Dedifferentiated amniotic fluid mesenchymal stem cell (primary cell): ENCODE measurements around the gene ENOSF1.

Experiments
- DNase-seq: peaks from one replicate; pipeline ENCODE4 v3.0.0-alpha.2; 2016; ENCODE audit errors: extremely low spot score

ENOSF1 gene

DNA sequence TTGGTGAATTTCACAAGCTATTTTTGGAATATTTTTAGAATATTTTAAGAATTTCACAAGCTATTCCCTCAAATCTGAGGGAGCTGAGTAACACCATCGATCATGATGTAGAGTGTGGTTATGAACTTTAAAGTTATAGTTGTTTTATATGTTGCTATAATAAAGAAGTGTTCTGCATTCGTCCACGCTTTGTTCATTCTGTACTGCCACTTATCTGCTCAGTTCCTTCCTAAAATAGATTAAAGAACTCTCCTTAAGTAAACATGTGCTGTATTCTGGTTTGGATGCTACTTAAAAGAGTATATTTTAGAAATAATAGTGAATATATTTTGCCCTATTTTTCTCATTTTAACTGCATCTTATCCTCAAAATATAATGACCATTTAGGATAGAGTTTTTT, 39.1 kb downstream of the ENOSF1 start:
- DNase-seq: no peak

DNA sequence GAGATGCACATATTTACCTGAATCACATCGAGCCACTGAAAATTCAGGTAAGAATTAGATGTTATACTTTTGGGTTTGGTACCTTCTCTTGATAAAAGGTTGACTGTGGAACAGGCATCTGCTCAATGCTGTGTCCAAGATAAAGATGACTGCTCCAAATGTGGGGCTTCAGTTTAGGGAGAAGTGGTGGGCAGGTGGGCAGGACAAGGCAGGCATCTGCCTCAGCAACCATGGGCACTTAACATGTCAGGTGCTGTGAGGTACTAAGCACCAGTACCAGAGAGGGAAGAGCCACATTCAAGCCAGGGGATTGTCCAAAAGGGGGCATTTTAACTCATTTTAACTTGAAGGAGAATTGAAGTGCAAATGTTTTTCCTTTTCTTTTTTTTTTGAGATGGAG, 41.0 kb downstream of the ENOSF1 start:
- DNase-seq: no peak

DNA sequence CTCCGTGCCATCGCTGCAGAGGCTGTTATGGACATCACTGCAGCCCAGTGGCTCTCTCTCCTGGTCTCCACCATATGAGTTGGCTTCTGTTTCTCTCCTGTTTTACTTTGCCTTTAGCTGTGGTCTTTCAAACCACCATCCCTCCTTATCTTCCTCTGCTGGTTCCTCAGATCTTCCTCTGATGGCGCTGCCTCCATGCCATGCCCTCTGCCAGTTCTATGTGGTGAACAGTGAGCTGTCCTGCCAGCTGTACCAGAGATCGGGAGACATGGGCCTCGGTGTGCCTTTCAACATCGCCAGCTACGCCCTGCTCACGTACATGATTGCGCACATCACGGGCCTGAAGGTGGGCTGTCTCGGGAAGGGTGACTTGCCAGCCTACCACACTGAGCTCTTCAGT, 41.9 kb downstream of the ENOSF1 start:
- DNase-seq: no peak

DNA sequence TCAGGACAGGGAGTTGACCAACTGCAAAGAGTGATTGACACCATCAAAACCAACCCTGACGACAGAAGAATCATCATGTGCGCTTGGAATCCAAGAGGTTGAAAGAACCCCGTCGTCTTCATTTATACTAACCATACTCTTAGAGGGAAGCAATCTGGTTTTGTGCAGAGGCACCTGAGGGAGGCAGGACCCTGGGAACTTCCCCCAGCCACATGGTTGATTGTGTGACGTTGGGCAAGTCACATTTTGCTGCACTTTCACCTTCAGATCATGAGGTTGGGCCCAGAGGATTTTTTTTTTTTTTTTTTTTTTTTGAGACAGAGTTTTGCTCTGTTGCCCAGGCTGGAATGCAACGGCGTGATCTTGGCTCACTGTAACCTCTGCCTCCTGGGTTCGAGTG, 43.4 kb downstream of the ENOSF1 start:
- no peak for DNase-seq

DNA sequence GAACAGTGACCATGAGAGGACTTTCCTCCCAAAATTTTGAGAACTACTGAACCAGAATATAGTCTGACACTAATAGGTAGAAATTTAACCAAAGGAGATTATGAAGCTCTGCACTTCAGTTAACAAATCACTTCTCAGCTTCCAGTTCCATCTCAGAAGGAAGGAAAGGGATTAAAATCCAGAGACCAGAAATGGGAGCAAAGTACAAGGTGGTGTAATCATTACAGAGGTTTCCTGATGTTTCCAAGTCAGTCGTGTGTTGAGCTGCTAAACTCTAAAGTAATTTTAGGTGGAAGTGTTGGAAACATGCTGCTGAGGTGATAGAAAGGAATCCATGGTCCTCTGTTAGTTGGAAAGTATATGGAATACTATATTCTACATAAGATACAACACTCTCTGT, 44.2 kb downstream of the ENOSF1 start:
- DNase-seq: no peak

DNA sequence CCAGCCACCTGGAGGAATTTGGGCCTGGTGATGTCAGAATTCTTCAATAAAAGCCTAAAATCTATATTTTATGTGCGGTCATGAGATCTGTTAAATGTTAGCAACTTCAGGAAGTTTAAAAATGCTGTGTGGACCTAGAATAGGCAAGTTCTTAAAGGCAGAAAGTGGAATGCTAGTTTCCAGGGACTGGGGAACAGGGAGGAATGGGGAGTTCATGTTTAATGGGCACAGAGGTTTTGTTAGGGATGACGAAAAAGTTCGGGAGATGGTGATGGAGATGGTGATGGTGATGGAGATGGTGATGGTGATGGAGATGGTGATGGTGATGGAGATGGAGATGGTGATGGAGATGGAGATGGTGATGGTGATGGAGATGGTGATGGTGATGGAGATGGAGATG, 45.8 kb downstream of the ENOSF1 start:
- no peak for DNase-seq

DNA sequence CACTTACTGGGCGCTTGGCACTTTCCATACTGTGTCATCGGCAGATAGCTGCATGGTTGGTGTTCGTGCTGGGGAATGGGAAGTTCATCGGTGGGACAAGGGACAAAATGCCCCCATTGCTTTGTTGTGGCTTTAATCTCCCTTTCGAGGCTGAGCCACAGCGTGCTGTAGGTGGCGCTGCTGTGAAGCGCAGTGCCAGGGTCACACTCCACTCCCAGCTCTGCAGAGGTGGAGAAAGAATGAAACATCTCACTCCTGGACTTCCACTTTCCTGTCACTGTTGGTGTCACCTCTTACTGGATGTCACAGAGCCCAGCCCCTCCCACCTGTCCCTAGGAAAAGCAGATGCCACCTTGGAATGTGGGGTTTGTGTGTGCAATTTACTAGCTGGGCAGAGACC, 46.3 kb downstream of the ENOSF1 start:
- DNase-seq: no peak

DNA sequence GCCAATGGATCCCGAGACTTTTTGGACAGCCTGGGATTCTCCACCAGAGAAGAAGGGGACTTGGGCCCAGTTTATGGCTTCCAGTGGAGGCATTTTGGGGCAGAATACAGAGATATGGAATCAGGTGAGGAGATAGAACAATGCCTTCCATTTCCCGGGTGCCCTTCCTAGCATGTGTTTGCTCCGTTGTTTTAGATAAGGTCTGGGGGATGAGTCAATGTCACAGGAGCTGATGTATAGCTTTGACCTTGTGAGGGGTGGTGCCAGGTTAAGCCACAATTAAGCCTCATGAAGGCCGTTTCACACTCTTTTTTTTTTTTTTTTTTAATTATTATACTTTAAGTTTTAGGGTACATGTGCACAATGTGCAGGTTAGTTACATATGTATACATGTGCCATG, 50.2 kb downstream of the ENOSF1 start:
- no peak for DNase-seq

DNA sequence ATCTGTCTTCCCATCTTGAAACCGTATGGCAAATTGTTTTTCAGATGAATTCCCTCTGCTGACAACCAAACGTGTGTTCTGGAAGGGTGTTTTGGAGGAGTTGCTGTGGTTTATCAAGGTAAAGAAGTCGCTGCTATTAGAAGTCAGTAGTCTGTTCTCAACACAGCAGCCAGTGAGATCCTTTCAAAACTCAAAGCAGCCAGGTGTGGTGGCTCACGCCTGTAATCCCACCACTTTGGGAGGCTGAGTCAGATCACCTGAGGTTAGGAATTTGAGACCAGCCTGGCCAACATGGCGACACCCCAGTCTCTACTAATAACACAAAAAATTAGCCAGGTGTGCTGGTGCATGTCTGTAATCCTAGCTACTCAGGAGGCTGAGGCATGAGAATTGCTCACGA, 52.8 kb downstream of the ENOSF1 start:
- DNase-seq: no peak

DNA sequence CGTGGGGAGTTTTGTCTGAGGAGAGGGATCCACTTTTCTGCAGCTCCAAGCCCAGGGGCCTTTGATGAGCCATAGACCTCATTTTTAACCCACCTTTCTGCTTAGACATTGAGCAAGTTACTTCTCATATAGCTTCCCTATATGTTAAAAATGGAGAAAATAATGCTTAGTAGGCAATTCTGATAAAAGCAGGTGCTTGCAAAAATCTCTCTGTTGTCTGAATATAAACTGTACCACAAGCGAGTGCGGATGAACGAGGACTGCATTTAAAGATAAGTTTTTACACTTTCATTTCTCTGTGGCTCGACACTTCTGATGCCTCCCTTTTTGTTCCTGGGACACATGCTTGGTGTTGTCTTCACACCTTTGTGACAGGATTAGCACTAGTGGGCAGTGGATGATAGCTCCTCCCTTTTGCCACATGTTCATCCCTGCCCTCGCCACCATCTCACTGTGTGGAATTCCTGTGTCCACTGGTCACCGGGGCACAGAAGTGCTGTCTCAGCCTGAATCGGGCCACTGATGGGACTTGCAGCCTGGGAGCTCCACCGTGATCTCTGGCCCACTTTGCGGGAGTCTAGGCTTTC, 53.4 kb downstream of the ENOSF1 start:
- no peak for DNase-seq

DNA sequence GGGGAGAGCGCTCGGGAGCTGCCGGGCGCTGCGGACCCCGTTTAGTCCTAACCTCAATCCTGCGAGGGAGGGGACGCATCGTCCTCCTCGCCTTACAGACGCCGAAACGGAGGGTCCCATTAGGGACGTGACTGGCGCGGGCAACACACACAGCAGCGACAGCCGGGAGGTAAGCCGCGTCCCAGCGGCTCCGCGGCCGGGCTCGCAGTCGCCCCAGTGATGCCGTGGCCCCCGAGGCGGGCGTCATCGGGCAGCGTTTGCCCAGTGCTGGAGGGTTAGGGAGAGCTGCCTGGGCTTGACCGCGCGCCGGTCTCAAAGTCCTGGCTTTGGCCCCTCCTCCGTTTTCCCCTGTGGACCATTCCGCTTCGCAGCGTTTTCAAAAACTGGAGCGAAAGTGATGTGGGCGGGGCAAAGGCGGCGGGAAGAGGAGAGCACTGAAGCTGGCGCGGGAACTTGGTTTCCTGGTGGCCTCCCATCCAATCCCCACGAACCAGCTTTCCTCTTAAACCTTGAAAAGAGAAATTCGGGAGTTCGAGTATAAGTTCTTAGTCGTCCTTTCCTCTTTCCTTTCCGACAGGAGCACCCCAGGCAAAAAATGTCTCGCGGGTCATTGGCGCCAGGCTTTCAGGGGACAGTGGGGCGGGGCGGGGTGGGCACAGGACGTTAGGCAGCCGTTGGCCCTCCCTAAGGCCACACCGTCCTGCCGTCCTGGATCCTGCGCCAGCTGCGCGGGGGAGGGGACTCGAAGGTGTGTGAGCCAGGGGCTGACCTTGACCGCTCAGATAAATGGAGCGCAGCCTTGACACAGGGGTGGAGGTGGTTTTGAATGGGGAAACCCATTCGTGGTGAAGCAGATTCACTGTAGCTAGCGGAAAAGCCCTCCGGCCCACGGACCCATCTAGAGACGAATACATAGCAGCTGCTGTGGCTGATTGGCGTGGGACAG, 54.2 kb downstream of the ENOSF1 start:
- DNase-seq: peak; percentile 82

DNA sequence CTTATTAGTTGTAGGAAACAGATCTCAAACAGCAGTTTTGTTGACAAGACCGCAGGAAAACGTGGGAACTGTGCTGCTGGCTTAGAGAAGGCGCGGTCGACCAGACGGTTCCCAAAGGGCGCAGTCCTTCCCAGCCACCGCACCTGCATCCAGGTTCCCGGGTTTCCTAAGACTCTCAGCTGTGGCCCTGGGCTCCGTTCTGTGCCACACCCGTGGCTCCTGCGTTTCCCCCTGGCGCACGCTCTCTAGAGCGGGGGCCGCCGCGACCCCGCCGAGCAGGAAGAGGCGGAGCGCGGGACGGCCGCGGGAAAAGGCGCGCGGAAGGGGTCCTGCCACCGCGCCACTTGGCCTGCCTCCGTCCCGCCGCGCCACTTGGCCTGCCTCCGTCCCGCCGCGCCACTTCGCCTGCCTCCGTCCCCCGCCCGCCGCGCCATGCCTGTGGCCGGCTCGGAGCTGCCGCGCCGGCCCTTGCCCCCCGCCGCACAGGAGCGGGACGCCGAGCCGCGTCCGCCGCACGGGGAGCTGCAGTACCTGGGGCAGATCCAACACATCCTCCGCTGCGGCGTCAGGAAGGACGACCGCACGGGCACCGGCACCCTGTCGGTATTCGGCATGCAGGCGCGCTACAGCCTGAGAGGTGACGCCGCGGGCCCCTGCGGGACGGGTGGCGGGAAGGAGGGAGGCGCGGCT, 55.0 kb downstream of the ENOSF1 start, which contains the start of gene TYMS:
TSS of gene TYMS (plus strand) at position 343 of the 690 bp plus-strand sequence. CDS start at position 433, 90 bp downstream.
- no peak for DNase-seq

DNA sequence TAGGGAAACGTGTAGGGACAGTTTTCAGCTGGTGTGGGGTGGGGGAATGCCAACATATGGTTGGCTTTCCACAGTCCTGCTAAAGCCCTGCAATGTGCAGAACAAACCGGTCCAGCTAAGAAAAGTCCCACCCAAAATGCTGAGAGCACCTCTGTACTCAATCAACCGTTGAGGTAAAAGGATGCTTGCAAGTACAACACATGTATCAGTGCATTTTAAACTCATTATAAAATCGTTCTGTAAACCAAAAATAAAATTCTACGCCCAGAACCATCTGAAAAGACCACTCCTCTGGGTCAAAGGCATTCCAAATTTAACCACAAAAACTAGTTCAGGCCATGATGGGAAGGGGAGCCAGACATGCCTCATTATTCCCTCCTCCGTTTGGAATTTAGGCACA, 57.0 kb downstream of the ENOSF1 start:
- no peak for DNase-seq

DNA sequence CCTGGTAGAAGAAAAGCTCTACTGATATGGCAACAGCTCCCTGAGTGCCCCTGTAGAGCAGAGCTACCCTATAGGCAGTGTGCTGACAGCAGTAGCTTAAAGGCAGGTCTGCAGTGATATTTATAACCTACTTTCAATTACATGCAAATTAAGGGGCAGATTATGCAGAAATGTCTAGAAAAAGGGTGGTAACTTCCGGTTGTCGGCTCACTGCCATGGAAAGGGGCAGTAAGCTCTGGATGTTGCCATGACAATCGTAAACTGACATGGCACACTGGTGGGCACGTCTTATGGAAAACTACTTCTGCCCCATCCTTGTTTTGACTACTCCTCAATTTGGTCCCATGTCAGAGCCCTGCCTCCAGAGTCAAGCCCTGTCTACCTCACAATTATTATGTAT, 57.8 kb downstream of the ENOSF1 start:
- no peak for DNase-seq

DNA sequence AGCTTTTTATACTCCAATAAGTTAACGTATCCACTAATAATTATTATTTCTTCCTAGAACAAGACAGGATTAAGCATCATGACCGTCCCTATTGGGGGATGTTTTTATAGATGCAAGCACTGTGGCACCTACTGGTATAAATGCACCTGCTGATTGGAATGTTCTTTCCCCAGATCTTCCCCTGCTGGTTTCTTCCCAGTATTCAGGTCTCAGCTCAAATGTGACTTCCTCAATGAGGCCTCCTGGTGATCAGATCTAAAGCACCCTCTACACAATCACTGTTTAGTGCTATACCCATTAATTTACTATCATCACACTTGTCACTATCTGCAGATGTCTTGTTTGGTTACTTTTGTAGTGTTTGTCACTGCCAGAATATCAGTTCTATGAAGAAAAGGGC, 58.9 kb downstream of the ENOSF1 start:
- DNase-seq: no peak

DNA sequence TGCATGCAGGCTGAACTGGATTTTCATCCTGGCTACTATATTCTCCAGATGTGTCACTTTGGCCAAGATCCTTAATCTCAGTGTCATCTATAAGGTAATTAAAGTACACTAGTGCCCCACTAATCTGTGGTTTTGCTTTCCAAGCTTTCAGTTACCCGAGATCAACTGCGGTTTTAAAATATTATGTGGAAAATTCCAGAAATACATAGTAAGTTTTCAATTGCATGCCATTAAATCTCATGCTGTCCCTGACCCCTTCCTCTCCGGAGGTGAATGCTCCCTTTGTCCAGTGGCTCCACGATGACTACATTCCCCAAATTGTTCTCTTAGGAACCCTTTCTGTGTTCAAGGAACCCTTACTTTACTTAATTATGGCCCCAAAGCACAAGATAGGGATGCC, 60.3 kb downstream of the ENOSF1 start:
- DNase-seq: no peak

DNA sequence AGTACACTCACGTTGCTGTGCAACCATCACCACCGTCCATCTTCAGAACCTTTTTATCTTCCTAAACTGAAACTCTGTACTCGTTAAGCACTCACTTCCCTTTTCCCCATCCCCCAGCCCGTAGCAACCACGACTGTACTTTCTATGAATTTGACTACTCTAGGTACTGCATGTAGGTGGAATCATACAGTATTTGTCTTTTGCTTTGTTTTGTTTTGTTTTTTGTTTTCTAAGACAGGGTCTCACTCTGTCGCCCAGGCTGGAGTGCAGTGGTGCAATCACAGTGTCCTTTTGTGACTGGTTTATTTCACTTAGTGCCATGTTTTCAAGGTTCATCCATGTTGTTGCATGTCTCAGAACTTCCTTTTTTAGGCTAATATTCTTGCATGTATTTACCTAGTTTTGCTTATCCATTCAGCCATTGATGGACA, 62.0 kb downstream of the ENOSF1 start:
- DNase-seq: no peak

DNA sequence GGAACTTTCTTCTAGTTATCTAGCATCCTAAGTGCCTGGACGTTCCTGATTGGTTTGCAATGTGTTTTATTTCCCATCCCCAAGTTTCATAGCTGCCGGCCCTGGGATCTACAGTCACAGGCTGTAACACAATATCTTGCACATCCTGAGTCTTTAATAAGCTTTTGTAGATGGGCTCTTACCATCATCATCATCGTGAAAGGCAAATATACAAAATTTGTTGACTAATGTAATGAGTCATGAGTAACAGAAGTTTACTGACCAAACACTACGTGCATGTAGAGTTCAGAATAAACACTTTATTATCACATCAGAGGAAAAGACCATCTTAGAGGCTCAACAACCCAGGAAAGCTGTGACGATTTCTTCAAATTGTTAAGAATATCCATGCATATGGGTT, 63.1 kb downstream of the ENOSF1 start:
- DNase-seq: no peak

DNA sequence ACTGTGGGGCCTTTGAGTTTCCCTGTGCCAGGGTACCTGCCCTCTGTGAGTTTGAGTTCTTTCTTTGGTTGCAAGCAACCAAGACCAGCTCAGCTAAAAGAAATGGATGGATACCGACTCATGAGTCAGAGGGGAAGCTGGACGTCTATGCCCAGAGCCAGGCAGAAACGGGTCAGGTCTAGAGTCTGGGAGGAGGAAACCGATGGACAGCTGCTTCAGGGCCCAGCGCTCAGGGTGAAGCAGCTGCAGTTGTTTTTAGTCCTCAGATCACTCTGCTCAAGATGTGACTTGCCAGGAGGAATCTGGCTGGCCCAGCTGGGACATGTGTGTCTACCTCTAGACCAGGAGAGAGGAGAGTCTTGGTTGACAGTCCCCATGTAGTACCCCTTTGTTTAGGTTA, 65.1 kb downstream of the ENOSF1 start:
- DNase-seq: no peak

DNA sequence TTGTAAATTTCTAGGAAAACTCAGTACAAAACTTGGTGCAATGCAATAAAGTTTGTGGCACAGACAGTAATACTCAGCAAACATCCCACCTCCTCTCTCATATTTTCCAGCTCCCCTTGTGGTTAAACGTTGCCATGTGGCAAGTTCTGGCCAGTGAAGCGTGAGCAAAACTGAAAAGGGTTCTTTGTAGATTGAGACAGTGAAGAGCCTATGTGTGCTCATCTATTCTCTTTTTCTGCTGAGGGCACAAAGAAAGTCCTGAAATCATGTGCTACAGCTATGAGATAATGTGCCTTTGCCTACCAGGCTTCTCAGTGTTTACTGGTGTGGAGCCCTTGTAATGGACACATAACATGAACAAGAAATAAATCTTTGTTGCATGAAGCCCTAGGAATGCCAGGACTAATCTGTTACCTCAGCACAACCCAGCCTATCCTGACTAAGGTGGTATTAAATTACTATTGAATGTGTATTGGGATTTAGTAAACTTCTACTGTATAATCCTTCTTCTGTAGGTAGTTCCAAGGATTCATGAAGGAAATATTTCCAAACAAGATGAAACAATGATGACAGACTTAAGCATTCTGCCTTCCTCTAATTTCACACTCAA, 67.9 kb downstream of the ENOSF1 start:
- no peak for DNase-seq

DNA sequence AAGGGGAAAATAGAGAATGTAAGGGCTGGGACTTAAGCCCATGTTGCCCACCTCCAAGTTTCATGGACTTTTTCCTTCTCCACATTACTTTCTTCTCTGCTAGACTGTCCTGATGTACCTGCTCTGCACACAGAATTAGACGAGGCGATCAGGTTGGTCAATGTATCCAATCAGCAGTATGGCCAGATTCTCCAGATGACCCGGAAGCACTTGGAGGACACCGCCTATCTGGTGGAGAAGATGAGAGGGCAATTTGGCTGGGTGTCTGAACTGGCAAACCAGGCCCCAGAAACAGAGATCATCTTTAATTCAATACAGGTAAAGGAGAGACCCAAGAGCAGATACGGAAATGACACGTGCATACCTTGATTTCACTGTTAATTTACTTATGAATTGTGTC, 71.2 kb downstream of the ENOSF1 start:
- no peak for DNase-seq

DNA sequence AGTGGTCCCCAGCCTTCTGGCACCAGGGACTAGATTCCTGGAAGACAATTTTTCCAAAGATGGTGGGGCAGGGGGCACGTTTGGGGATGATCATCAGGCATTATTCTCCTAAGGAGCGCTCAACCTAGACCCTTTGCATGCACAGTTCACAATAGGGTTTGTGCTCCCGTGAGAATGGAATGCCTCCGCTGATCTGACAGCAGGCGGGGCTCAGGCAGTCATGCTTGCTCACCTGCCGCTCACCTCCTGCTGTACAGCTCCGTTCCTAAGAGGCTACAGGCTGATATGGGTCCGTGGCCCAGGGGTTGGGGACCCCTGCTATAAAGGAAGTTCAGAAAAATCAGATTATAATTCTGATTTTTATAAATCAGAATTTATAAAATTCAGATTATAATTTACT, 77.3 kb downstream of the ENOSF1 start:
- DNase-seq: no peak
